CD14-positive monocyte (primary cell): ENCODE measurements around the gene SNAI3. TPM values are rescaled to one million over a fixed set of nuclear protein-coding genes. Genes with fewer than 3 reads are reported as not detected.

Experiments
- DNase-seq, 3 donors: peaks; one replicate each; pipeline ENCODE4 v3.0.0-alpha.2; 2011 to 2022
- H2AFZ ChIP-seq: 2 replicates; pipeline ENCODE4 v1.6.0; 2012; ENCODE audit warnings: mild to moderate bottlenecking, low read depth, low read length, inconsistent platforms; ENCODE audit not compliant: insufficient read depth, poor library complexity, severe bottlenecking
- H3K27ac ChIP-seq, 2 donors: 1 replicate in 1 of 2; 2 replicates in 1 of 2; pipeline ENCODE4 v1.5.1; 2012 to 2013; ENCODE audit warnings: low read length in 2 of 2, control low read depth in 1 of 2, inconsistent platforms in 1 of 2, low read depth in 1 of 2, mild to moderate bottlenecking in 1 of 2
- H3K27me3 ChIP-seq, 2 donors: one replicate each; pipeline versions ENCODE4 v1.6.0 to v1.6.1; 2011 to 2013; ENCODE audit warnings: low read length in 2 of 2; ENCODE audit not compliant: control insufficient read depth in 2 of 2, insufficient read depth in 2 of 2
- H3K36me3 ChIP-seq, 2 donors: replicated peaks in 1 of 2; 1 replicate in 1 of 2; 2 replicates in 1 of 2; pipeline versions ENCODE4 v1.5.1 to v1.6.1; 2012 to 2013; ENCODE audit warnings: low read length in 2 of 2, control low read depth in 1 of 2, inconsistent platforms in 1 of 2, mild to moderate bottlenecking in 1 of 2; ENCODE audit not compliant: insufficient read depth in 2 of 2, control insufficient read depth in 1 of 2
- H3K4me1 ChIP-seq, 2 donors: 1 replicate in 1 of 2; 2 replicates in 1 of 2; pipeline versions ENCODE4 v1.5.1 to v1.6.1; 2012 to 2013; ENCODE audit warnings: low read length in 2 of 2, control low read depth in 1 of 2, inconsistent platforms in 1 of 2, mild to moderate bottlenecking in 1 of 2, moderate library complexity in 1 of 2; ENCODE audit not compliant: insufficient read depth in 2 of 2, control insufficient read depth in 1 of 2
- H3K4me2 ChIP-seq: replicated peaks from 2 replicates; pipeline ENCODE3; 2012; ENCODE audit warnings: low read length, moderate library complexity, mild to moderate bottlenecking; ENCODE audit not compliant: poor library complexity, severe bottlenecking; ENCODE audit errors: extremely low read depth
- H3K4me3 ChIP-seq, 3 experiments: fragments of 200-600 bp in 1 of 3; sonication (generic) in 1 of 3; replicated peaks in 1 of 3; 1 replicate in 2 of 3; 2 replicates in 1 of 3; pipeline ENCODE4 v1.5.1; 2011 to 2013; ENCODE audit warnings: low read length in 3 of 3, mild to moderate bottlenecking in 3 of 3, control low read depth in 2 of 3, low read depth in 2 of 3, inconsistent platforms in 1 of 3, moderate library complexity in 1 of 3
- H3K79me2 ChIP-seq: 2 replicates; pipeline ENCODE4 v1.6.0; 2012; ENCODE audit warnings: mild to moderate bottlenecking, control low read depth, inconsistent platforms, low read length, moderate library complexity; ENCODE audit not compliant: insufficient read depth
- H3K9ac ChIP-seq: 2 replicates; pipeline ENCODE4 v1.6.0; 2017; ENCODE audit warnings: low read length, mild to moderate bottlenecking; ENCODE audit not compliant: insufficient read depth, poor library complexity, severe bottlenecking
- H3K9me3 ChIP-seq, 2 donors: replicated peaks in 1 of 2; 1 replicate in 1 of 2; 2 replicates in 1 of 2; pipeline versions ENCODE4 v1.5.1 to v1.6.1; 2012 to 2013; ENCODE audit warnings: low read length in 2 of 2, control low read depth in 1 of 2; ENCODE audit not compliant: control insufficient read depth in 1 of 2, insufficient read depth in 1 of 2
- H4K20me1 ChIP-seq: 2 replicates; pipeline ENCODE4 v1.6.0; 2012; ENCODE audit warnings: mild to moderate bottlenecking, low read length, control low read depth, moderate library complexity; ENCODE audit not compliant: insufficient read depth
- H3K27ac Mint-ChIP-seq, 7 donors: one replicate each; pipeline ENCODE4 v1.8.0; 2020; ENCODE audit warnings: mild to moderate bottlenecking in 7 of 7, mixed read lengths in 7 of 7, moderate library complexity in 6 of 7, inconsistent platforms in 2 of 7
- H3K27me3 Mint-ChIP-seq, 3 donors: one replicate each; pipeline ENCODE4 v1.8.0; 2021 to 2022; ENCODE audit warnings: low read depth in 3 of 3, mild to moderate bottlenecking in 3 of 3, mixed read lengths in 3 of 3, moderate library complexity in 3 of 3, inconsistent platforms in 1 of 3
- H3K36me3 Mint-ChIP-seq, 2 donors: one replicate each; pipeline ENCODE4 v1.8.0; 2020; ENCODE audit warnings: mixed read lengths in 2 of 2, inconsistent platforms in 1 of 2, mild to moderate bottlenecking in 1 of 2
- H3K4me1 Mint-ChIP-seq: one replicate; pipeline ENCODE4 v1.8.0; 2020; ENCODE audit warnings: mild to moderate bottlenecking, mixed read lengths
- H3K4me3 Mint-ChIP-seq, 2 donors: one replicate each; pipeline ENCODE4 v1.8.0; 2020; ENCODE audit warnings: mild to moderate bottlenecking in 2 of 2, mixed read lengths in 2 of 2, moderate library complexity in 1 of 2
- H3K9me3 Mint-ChIP-seq, 7 donors: one replicate each; pipeline ENCODE4 v1.8.0; 2020 to 2022; ENCODE audit warnings: mixed read lengths in 7 of 7, mild to moderate bottlenecking in 6 of 7, moderate library complexity in 6 of 7, inconsistent platforms in 2 of 7
- CTCF ChIP-seq: fragments of 200-600 bp; IDR thresholded peaks from one replicate; pipeline ENCODE4 v1.8.0; 2022; ENCODE audit warnings: antibody characterized with exemption, mild to moderate bottlenecking
- WGBS: methylation state at CpG from one replicate; pipeline ENCODE4 v1.1.5; 2013; ENCODE audit warnings: missing lambda C conversion rate; ENCODE audit not compliant: insufficient coverage; 5-methylcytosine and 5-hydroxymethylcytosine counted together
- intact Hi-C, 2 donors: fragments of 100-400 bp; cut with micrococcal nuclease; formaldehyde crosslinking; loops; one replicate each; pipeline versions ENCODE4 v1.15.0 to v1.15.1; 2023
- polyA plus RNA-seq, 3 donors: library from polyadenylated mRNA; depleted of rRNA in 1 of 3; unstranded in 2 of 3; stranded (reverse) in 1 of 3; fragments of 300-500 nt in 2 of 3; fragments of >200 nt in 1 of 3; fragmentation: Illumina TruSeq in 2 of 3; gene quantifications; 1 replicate in 2 of 3; 2 replicates in 1 of 3; pipeline ENCODE4 v1.2.3, GENCODE V29; 2012 to 2021

The SNAI3 gene
- polyA plus RNA-seq, 3 donors, result 4.2 to 6.4 (median 5.3) TPM

GRCh38 chr16:88706229-88706964, 20.1 kb upstream of the SNAI3 start, which contains the start of the genes CTU2 and RNF166:
Gene CTU2 (plus strand): TSS chr16:88706503. CDS start chr16:88706531, 28 bp downstream.
Gene RNF166 (minus strand): TSS chr16:88706408. CDS start chr16:88706325, 83 bp downstream.
- Histone ChIP-seq H3K4me3 (peak within 1 kb of the TSS; percentile 78 to 96 (median 93)), H3K27ac (peak within 1 kb of the TSS; percentile 84 to 88), H3K36me3 (peaks cover 0 to 4% of the 10 kb centered on the region in 2 donors), H3K27me3 (no peaks in the 10 kb centered on the region), H3K4me2 (peak within 1 kb of the TSS; percentile 83), H4K20me1 (peaks cover 7% of the 10 kb centered on the region), H3K4me1 (peaks cover 49 to 56% of the 10 kb centered on the region in 2 donors), H3K9me3 (no peaks in the 10 kb centered on the region), H2AFZ (peak within 1 kb of the TSS; percentile 90), H3K79me2 (peaks cover 56% of the 10 kb centered on the region), H3K9ac (peak within 1 kb of the TSS; percentile 79)
- peaks cover 0 to 4% (median 3%) of the 10 kb centered on the region in 3 donors for H3K27me3 Mint-ChIP-seq
- H3K27ac Mint-ChIP-seq, result peak within 1 kb of the TSS; percentile 90 to 99 (median 98)
- DNase-seq, result peak; percentile 87 to 94 (median 90)
- no peak for TF ChIP-seq CTCF
- peaks cover 15 to 34% of the 10 kb centered on the region in 2 donors for H3K36me3 Mint-ChIP-seq
- peak within 1 kb of the TSS; percentile 99 for H3K4me3 Mint-ChIP-seq
- 0% methylated on average over 83 of the region's 86 CpGs for WGBS
- peaks cover 0 to 2% (median 0%) of the 10 kb centered on the region in 7 donors for H3K9me3 Mint-ChIP-seq
- H3K4me1 Mint-ChIP-seq, result peaks cover 47% of the 10 kb centered on the region
- intact Hi-C loops, result loop anchor here (10.0 kb wide), 2 partner anchors 408 to 752 kb away; partner anchors contain the start of gene BANP (in 1 of the 2)

- DNase-seq, result no peak
- peaks cover 53 to 62% of the 10 kb centered on the region in 2 donors for H3K4me1 ChIP-seq
- H3K27ac Mint-ChIP-seq, result peak overlapping the region; percentile 90 to 99 (median 98)
- no peaks in the 10 kb centered on the region for H3K9me3 ChIP-seq
- H3K4me1 Mint-ChIP-seq, result peaks cover 49% of the 10 kb centered on the region
- intact Hi-C loops, result loop anchor here (2.0 to 10.0 kb wide), 3 partner anchors 135 to 751 kb away; partner anchors contain the start of genes BANP (in 1 of the 2) and ZC3H18 (in 1 of the 2)
- H4K20me1 ChIP-seq, result peaks cover 12% of the 10 kb centered on the region
- peaks cover 0 to 2% (median 0%) of the 10 kb centered on the region in 7 donors for H3K9me3 Mint-ChIP-seq
- peaks cover 0 to 4% (median 3%) of the 10 kb centered on the region in 3 donors for H3K27me3 Mint-ChIP-seq
- peak overlapping the region; percentile 79 for H3K9ac ChIP-seq
- H3K4me2 ChIP-seq, result peak overlapping the region; percentile 83
- H3K79me2 ChIP-seq, result peaks cover 61% of the 10 kb centered on the region
- under 1% methylated on average over 57 of the region's 57 CpGs for WGBS
- no peaks in the 10 kb centered on the region for H3K27me3 ChIP-seq
- TF ChIP-seq CTCF, result no peak
- peak overlapping the region; percentile 78 to 96 (median 93) for H3K4me3 ChIP-seq
- peak overlapping the region; percentile 84 to 88 for H3K27ac ChIP-seq
- peaks cover 0 to 4% of the 10 kb centered on the region in 2 donors for H3K36me3 ChIP-seq
- no peak overlapping the region for H2AFZ ChIP-seq
- peaks cover 15 to 34% of the 10 kb centered on the region in 2 donors for H3K36me3 Mint-ChIP-seq
- peak overlapping the region; percentile 99 for H3K4me3 Mint-ChIP-seq
These were observed 19.5 kb upstream of the SNAI3 start for GRCh38 chr16:88705801-88706228.
